A549 (cell line): ENCODE results near the gene EFHC1. TPM values are rescaled to one million over a fixed set of nuclear protein-coding genes. Genes with fewer than 3 reads are reported as not detected.

Experiments
- ATAC-seq, 2 experiments: fragments of 200-7000 bp in 1 of 2; fragments of >200 bp in 1 of 2; cut with Nextera tagmentation in 1 of 2; cut with Tn5 transposase in 1 of 2; 3 replicates each; pipeline versions ENCODE4 v1.8.0 to v1.9.1; 2018 to 2020; ENCODE audit warnings: mild to moderate bottlenecking in 1 of 2, moderate library complexity in 1 of 2
- CTCF ChIA-PET: fragments of 300-600 bp; sonication (Branson Sonifier 250); formaldehyde crosslinking; extraction: SDS; loops from one replicate; lab custom pipeline; 2021; ENCODE audit warnings: antibody characterized with exemption, inconsistent platforms; lab: Yijun Ruan, JAX
- POLR2A ChIA-PET: fragments of 350-600 bp; formaldehyde crosslinking; extraction: SDS; loops from one replicate; lab custom pipeline; 2021; ENCODE audit warnings: antibody characterized with exemption, inconsistent platforms; lab: Yijun Ruan, JAX
- DNase-seq, 2 experiments: peaks; one replicate each; pipeline versions ENCODE4 v3.0.0 to v3.0.0-alpha.2; 2011 to 2016; ENCODE audit warnings: low read depth in 1 of 2, low spot score in 1 of 2
- FAIRE-seq: peaks from 2 replicates; lab custom pipeline; 2011; peaks lifted over from hg19 to GRCh38; lab: Jason Lieb, UNC
- H3K27ac ChIP-seq, 2 experiments: fragments of >200 bp; sonication (Bioruptor Twin); formaldehyde crosslinking; 3 replicates each; pipeline ENCODE4 v1.5.1; 2016 to 2017
- H3K4me1 ChIP-seq: fragments of >200 bp; sonication (Bioruptor Twin); formaldehyde crosslinking; 3 replicates; pipeline ENCODE4 v1.6.1; 2016
- H3K4me2 ChIP-seq: fragments of >200 bp; sonication (Bioruptor Twin); formaldehyde crosslinking; 3 replicates; pipeline ENCODE4 v1.6.1; 2016
- H3K4me3 ChIP-seq: fragments of >200 bp; sonication (Bioruptor Twin); formaldehyde crosslinking; 3 replicates; pipeline ENCODE4 v1.5.1; 2016
- H3K9me3 ChIP-seq: fragments of >200 bp; sonication (Bioruptor Twin); formaldehyde crosslinking; 3 replicates; pipeline ENCODE4 v1.6.1; 2016
- BCL3 ChIP-seq: fragments of >200 bp; sonication (Bioruptor Twin); formaldehyde crosslinking; IDR thresholded peaks from 3 replicates; pipeline ENCODE4 v1.6.1; 2016
- CEBPB ChIP-seq, 2 experiments: fragments of >200 bp in 1 of 2; sonication (Bioruptor Twin) in 1 of 2; formaldehyde crosslinking in 1 of 2; IDR thresholded peaks; 2 replicates each; pipeline ENCODE4 v1.6.1; 2012 to 2016
- CHD2 ChIP-seq: fragments of 150-350 bp; IDR thresholded peaks from 2 replicates; pipeline ENCODE4 v1.6.1; 2014; ENCODE audit warnings: low read length; ENCODE audit not compliant: partially characterized antibody
- EP300 ChIP-seq, 2 experiments: fragments of >200 bp; sonication (Bioruptor Twin); formaldehyde crosslinking; IDR thresholded peaks; 2 replicates in 1 of 2; 3 replicates in 1 of 2; pipeline ENCODE4 v1.6.1; 2016 to 2017
- FOSB ChIP-seq: fragments of 250-450 bp; sonication (Bioruptor Pico); IDR thresholded peaks from 2 replicates; pipeline ENCODE4 v1.5.0; 2020; ENCODE audit warnings: mild to moderate bottlenecking, moderate library complexity
- FOSL2 ChIP-seq, 2 experiments: fragments of 450-650 bp in 1 of 2; fragments of >200 bp in 1 of 2; sonication (Bioruptor Twin) in 1 of 2; formaldehyde crosslinking; IDR thresholded peaks; 2 replicates each; pipeline versions ENCODE4 v1.5.0 to v1.6.1; 2016 to 2020; ENCODE audit warnings: mild to moderate bottlenecking in 1 of 2, moderate library complexity in 1 of 2
- HES2 ChIP-seq: fragments of >200 bp; sonication (Bioruptor Twin); formaldehyde crosslinking; IDR thresholded peaks from 2 replicates; pipeline ENCODE4 v1.6.1; 2016
- HOXA7 ChIP-seq: fragments of 250-450 bp; sonication (Bioruptor Pico); IDR thresholded peaks from 2 replicates; pipeline ENCODE4 v1.5.0; 2020; ENCODE audit warnings: mild to moderate bottlenecking, moderate library complexity
- HOXB13 ChIP-seq: fragments of 250-450 bp; sonication (Bioruptor Pico); IDR thresholded peaks from 2 replicates; pipeline ENCODE4 v1.5.0; 2020; ENCODE audit warnings: low read depth, mild to moderate bottlenecking, moderate library complexity
- JUN ChIP-seq, 2 experiments: fragments of >200 bp; sonication (Bioruptor Twin); formaldehyde crosslinking; IDR thresholded peaks; 2 replicates in 1 of 2; 3 replicates in 1 of 2; pipeline ENCODE4 v1.6.1; 2016 to 2017
- JUNB ChIP-seq: fragments of >200 bp; sonication (Bioruptor Twin); formaldehyde crosslinking; IDR thresholded peaks from 2 replicates; pipeline ENCODE4 v1.6.1; 2016
- KDM1A ChIP-seq: fragments of 200-600 bp; sonication (generic); IDR thresholded peaks from 2 replicates; pipeline ENCODE4 v1.6.1; 2016; ENCODE audit warnings: low read depth, mild to moderate bottlenecking
- KDM5A ChIP-seq: fragments of 200-600 bp; sonication (generic); IDR thresholded peaks from 2 replicates; pipeline ENCODE4 v1.6.1; 2016; ENCODE audit warnings: antibody characterized with exemption, mild to moderate bottlenecking
- MAFK ChIP-seq: fragments of 450-650 bp; IDR thresholded peaks from 2 replicates; pipeline ENCODE4 v1.6.1; 2014; ENCODE audit not compliant: partially characterized antibody
- MAX ChIP-seq: IDR thresholded peaks from 2 replicates; pipeline ENCODE4 v1.6.1; 2012
- MYC ChIP-seq: IDR thresholded peaks from 2 replicates; pipeline ENCODE4 v1.6.1; 2012; ENCODE audit warnings: mild to moderate bottlenecking, inconsistent platforms, low read length, improper control_type of control experiment, borderline replicate concordance
- NPAS2 ChIP-seq: fragments of 250-450 bp; sonication (Bioruptor Pico); IDR thresholded peaks from 2 replicates; pipeline ENCODE4 v1.8.0; 2022; ENCODE audit warnings: mild to moderate bottlenecking, moderate library complexity, borderline replicate concordance
- NR3C1 ChIP-seq: fragments of >200 bp; sonication (Bioruptor Twin); formaldehyde crosslinking; IDR thresholded peaks from 3 replicates; pipeline ENCODE4 v1.6.1; 2017
- PBX3 ChIP-seq: IDR thresholded peaks from 2 replicates; pipeline ENCODE4 v1.6.1; 2012
- POLR2AphosphoS2 ChIP-seq: conservative IDR thresholded peaks from 2 replicates; pipeline ENCODE4 v1.6.1; 2012; ENCODE audit warnings: low read length, improper control_type of control experiment, inconsistent platforms
- REST ChIP-seq: fragments of 200-600 bp; sonication (generic); IDR thresholded peaks from 2 replicates; pipeline ENCODE4 v1.6.1; 2016; ENCODE audit warnings: antibody characterized with exemption, mild to moderate bottlenecking, moderate library complexity
- RFX5 ChIP-seq: fragments of 450-650 bp; IDR thresholded peaks from 2 replicates; pipeline ENCODE4 v1.7.1; 2014; ENCODE audit warnings: antibody characterized with exemption, mild to moderate bottlenecking, moderate library complexity
- SMC3 ChIP-seq: fragments of >200 bp; sonication (Bioruptor Twin); formaldehyde crosslinking; IDR thresholded peaks from 3 replicates; pipeline ENCODE4 v1.6.1; 2018; ENCODE audit warnings: inconsistent platforms
- SREBF2 ChIP-seq: fragments of 450-650 bp; IDR thresholded peaks from 2 replicates; pipeline ENCODE4 v1.6.1; 2014; ENCODE audit warnings: mild to moderate bottlenecking, moderate library complexity
- TFCP2L1 ChIP-seq: fragments of 250-450 bp; sonication (Bioruptor Pico); IDR thresholded peaks from 2 replicates; pipeline ENCODE4 v1.5.0; 2021; ENCODE audit warnings: mild to moderate bottlenecking
- USF2 ChIP-seq: fragments of 450-650 bp; IDR thresholded peaks from 2 replicates; pipeline ENCODE4 v1.6.1; 2014; ENCODE audit warnings: antibody characterized with exemption
- ZNF302 ChIP-seq: fragments of 250-450 bp; sonication (Bioruptor Pico); IDR thresholded peaks from 2 replicates; pipeline ENCODE4 v1.9.0; 2021; ENCODE audit warnings: inconsistent platforms, mild to moderate bottlenecking, moderate library complexity
- ZSCAN20 ChIP-seq: fragments of 250-450 bp; sonication (Bioruptor Pico); IDR thresholded peaks from 2 replicates; pipeline ENCODE4 v1.8.0; 2022; ENCODE audit warnings: mild to moderate bottlenecking, moderate library complexity
- WGBS: methylation state at CpG from one replicate; pipeline ENCODE4 v1.1.6; 2017; ENCODE audit errors: missing lambda C conversion rate; 5-methylcytosine and 5-hydroxymethylcytosine counted together
- polyA plus RNA-seq, 4 experiments: library from polyadenylated mRNA; depleted of rRNA in 3 of 4; stranded (reverse); fragments of >200 nt; fragmentation: RNase III in 1 of 4; extraction: RNeasy Plus Mini Kit Qiagen cat#74134 plus additional on column Dnase treatment in 1 of 4; gene quantifications; 2 replicates in 3 of 4; 3 replicates in 1 of 4; pipeline ENCODE4 v1.2.3, GENCODE V29; 2011 to 2017

The EFHC1 gene
- polyA plus RNA-seq, 2 of the 4 experiments (the other 2 are of a cell fraction): 14.0 to 46.7 TPM

GRCh38 chr6:52393780-52394179 is 26.4 kb upstream of the EFHC1 start (continued):
- TF ChIP-seq CHD2 (no peak), ZNF302 (CRISPR knock-in tag) (no peak), BCL3 (no peak), NR3C1 (no peak)

- FAIRE-seq (no peak), DNase-seq (no peak), ATAC-seq (no peak)
- Histone ChIP-seq H3K9me3 (no peaks in the 10 kb centered on the region), H3K4me2 (no peak overlapping the region), H3K4me1 (peaks cover 15% of the 10 kb centered on the region; the same call in 2 of the 3 replicates), H3K4me3 (no peak overlapping the region), H3K27ac (no peak overlapping the region)
- ChIA-PET CTCF (no interaction called here), POLR2A (no interaction called here)
- 65% methylated on average over 4 of the region's 4 CpGs for WGBS
- TF ChIP-seq KDM1A (no peak), HOXB13 (CRISPR knock-in tag) (no peak), REST (no peak), JUN (IDR thresholded peaks at IDR 0.05) (no peak), MAX (no peak), HES2 (no peak), FOSL2 (IDR thresholded peaks at IDR 0.05) (no peak), FOSL2 (CRISPR knock-in tag; IDR thresholded peaks at IDR 0.05) (no peak), MYC (no peak), SREBF2 (no peak), CEBPB (IDR thresholded peaks at IDR 0.05) (no peak)
Measured at GRCh38 chr6:52394251-52394666, 25.9 kb upstream of the EFHC1 start.

- Histone ChIP-seq H3K9me3 (no peaks in the 10 kb centered on the region), H3K27ac (no peak overlapping the region), H3K4me3 (no peak overlapping the region), H3K4me1 (peaks cover under 1% of the 10 kb centered on the region; the same call in 1 of the 3 replicates), H3K4me2 (no peak overlapping the region)
- ATAC-seq: no peak
- FAIRE-seq: no peak
- POLR2A ChIA-PET: no interaction called here
- CTCF ChIA-PET: interaction anchor here (1.0 to 7.1 kb wide), 2 partner anchors 11 to 110 kb away, joined by 3 to 46 read pairs; partner anchors contain the start of gene MCM3
- TF ChIP-seq MYC (no peak), KDM1A (no peak), JUNB (no peak), KDM5A (no peak), FOSB (no peak), HOXA7 (CRISPR knock-in tag) (no peak), RFX5 (no peak), POLR2AphosphoS2 (no peak), EP300 (IDR thresholded peaks at IDR 0.05) (no peak), ZSCAN20 (CRISPR knock-in tag) (no peak), USF2 (no peak), MAFK (no peak), SMC3 (no peak), NPAS2 (CRISPR knock-in tag) (no peak), PBX3 (no peak), ZNF302 (CRISPR knock-in tag) (no peak), TFCP2L1 (no peak), BCL3 (no peak)
- 35% methylated on average over 2 of the region's 2 CpGs for WGBS
- no peak for DNase-seq
Measured at GRCh38 chr6:52395969-52396368, 24.2 kb upstream of the EFHC1 start.
